ENCODE data around the gene GNAO1. TPM values are rescaled to one million over a fixed set of nuclear protein-coding genes. Genes with fewer than 3 reads are reported as not detected.
A peak's percentile ranks its signal among the peaks of the same experiment; 100 is the strongest.

Gene GNAO1
- total and polyA plus RNA-seq, 2 donors (not counting 1 experiment from before 2014, with no cell fraction given): 0.13 to 5.1 TPM

- no peak overlapping the region for H3K27ac Mint-ChIP-seq
- Histone ChIP-seq H3K9ac (ENCODE audit: low read length) (no peak overlapping the region), H3K9me3 (ENCODE audit: control extremely low read depth in 1 of 3, control insufficient read depth in 2 of 3, insufficient read depth in 1 of 3, low read length in 2 of 3) (peaks cover 0 to 4% (median 0%) of the 10 kb centered on the region in 3 donors), H4K20me1 (ENCODE audit: control insufficient read depth, insufficient read depth, low read length, poor library complexity, severe bottlenecking) (no peaks in the 10 kb centered on the region), H3K4me3 (ENCODE audit: control extremely low read depth in 1 of 5, extremely low read depth in 1 of 5, insufficient read depth in 1 of 5, low read depth in 2 of 5, low read length in 4 of 5) (no peak overlapping the region), H3K79me2 (ENCODE audit: control insufficient read depth, insufficient read depth, low read length) (no peaks in the 10 kb centered on the region), H3K4me2 (replicated peaks; ENCODE audit: low read depth, low read length, poor library complexity, severe bottlenecking) (no peak overlapping the region), H3K4me1 (ENCODE audit: control insufficient read depth in 2 of 2, insufficient read depth in 2 of 2, low read length in 2 of 2) (peaks cover 3 to 11% of the 10 kb centered on the region in 2 donors), H3K27me3 (replicated peaks in 1 of 4; ENCODE audit: control extremely low read depth in 1 of 4, control insufficient read depth in 3 of 4, insufficient read depth in 4 of 4, low read length in 3 of 4) (peaks cover 0 to 5% (median 0%) of the 10 kb centered on the region in 4 experiments), H2AFZ (ENCODE audit: insufficient read depth, low read depth, low read length, poor library complexity, severe bottlenecking) (no peak overlapping the region), H3K36me3 (replicated peaks in 1 of 2; ENCODE audit: control extremely low read depth in 1 of 2, control insufficient read depth in 1 of 2, extremely low read depth in 1 of 2, insufficient read depth in 2 of 2, low read length in 1 of 2) (no peaks in the 10 kb centered on the region), H3K27ac (ENCODE audit: low read length in 2 of 2) (no peak overlapping the region)
- WGBS (ENCODE audit: insufficient coverage): 92% methylated on average over 7 of the region's 7 CpGs
- H3K4me1 Mint-ChIP-seq: peaks cover 13% of the 10 kb centered on the region
- ChIA-PET POLR2A (no interaction called here), CTCF (interaction anchor here (0.7 to 8.8 kb wide), 2 partner anchors 53 to 371 kb away, joined by 3 to 156 read pairs; no protein-coding TSS in a partner anchor)
- no peak overlapping the region for H3K4me3 Mint-ChIP-seq
- no peaks in the 10 kb centered on the region for H3K9me3 Mint-ChIP-seq (ENCODE audit: insufficient read depth)
- no peak for TF ChIP-seq EZH2 (IDR thresholded peaks at IDR 0.05; ENCODE audit: borderline replicate concordance, insufficient read depth, low read depth, low read length, poor library complexity, severe bottlenecking)
- peaks cover 9% of the 10 kb centered on the region for H3K27me3 Mint-ChIP-seq
- no peak for DNase-seq
- ATAC-seq (ENCODE audit: low read depth): no peak
- intact Hi-C loops (cut with micrococcal nuclease): loop anchor here (5.0 kb wide), 2 partner anchors 114 to 386 kb away; no protein-coding TSS in a partner anchor
These were observed 125.3 kb downstream of the GNAO1 start for GRCh38 chr16:56316545-56316944.

DNA sequence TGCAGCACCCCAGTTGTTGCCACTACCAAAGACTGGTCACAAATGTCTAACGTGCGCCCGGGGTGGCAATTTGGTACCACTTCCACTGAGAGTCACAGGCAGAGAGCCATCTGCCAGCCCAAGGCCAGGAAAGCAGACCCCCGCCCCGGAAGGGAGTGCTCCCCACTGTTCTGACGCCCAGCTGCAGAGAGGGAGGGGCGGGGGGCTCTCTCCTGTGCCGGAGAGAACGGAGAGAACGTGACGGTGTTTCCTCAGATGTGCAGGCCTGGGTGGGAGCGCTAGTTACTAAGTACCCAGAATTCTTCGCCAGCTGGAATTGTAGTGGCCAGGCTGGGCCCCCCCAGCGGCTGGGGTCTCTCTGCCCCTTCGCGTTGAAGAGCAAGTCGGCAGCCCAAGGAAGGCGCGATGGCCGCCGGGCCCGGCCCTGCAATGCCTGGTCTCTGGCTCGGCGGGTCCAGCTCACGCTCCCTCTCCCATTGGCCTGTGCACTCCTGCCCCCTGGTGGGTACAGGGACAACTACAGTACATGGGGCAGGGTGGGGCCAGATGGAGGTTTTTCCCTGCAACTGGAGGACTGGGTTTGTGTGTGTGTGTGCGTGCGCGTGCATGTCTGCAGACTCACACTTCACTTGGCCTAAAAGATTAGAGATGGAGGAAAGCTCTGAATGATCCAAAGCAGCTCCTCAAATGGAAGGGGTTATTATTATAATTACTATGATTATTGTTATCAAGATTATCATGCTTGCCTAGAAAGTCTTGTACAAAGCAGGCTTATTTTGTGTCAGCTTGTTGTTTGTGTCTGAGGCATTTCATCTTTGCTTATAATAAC, 126.9 kb downstream of the GNAO1 start:
- intact Hi-C loops (cut with micrococcal nuclease): loop anchor here (5.0 kb wide), 2 partner anchors 116 to 384 kb away; no protein-coding TSS in a partner anchor
- Mint-ChIP-seq H3K4me3 (peak overlapping the region; percentile 39), H3K9me3 (ENCODE audit: insufficient read depth) (no peaks in the 10 kb centered on the region), H3K27me3 (peaks cover 9% of the 10 kb centered on the region), H3K4me1 (peaks cover 13% of the 10 kb centered on the region), H3K27ac (no peak overlapping the region)
- Histone ChIP-seq H3K9ac (ENCODE audit: low read length) (no peak overlapping the region), H3K27ac (ENCODE audit: low read length in 2 of 2) (no peak overlapping the region), H4K20me1 (ENCODE audit: control insufficient read depth, insufficient read depth, low read length, poor library complexity, severe bottlenecking) (no peaks in the 10 kb centered on the region), H3K4me3 (ENCODE audit: control extremely low read depth in 1 of 5, extremely low read depth in 1 of 5, insufficient read depth in 1 of 5, low read depth in 2 of 5, low read length in 4 of 5) (peak overlapping the region in 2 of 5 experiments; percentile 12 to 15), H3K4me2 (replicated peaks; ENCODE audit: low read depth, low read length, poor library complexity, severe bottlenecking) (peak overlapping the region; percentile 68), H3K27me3 (replicated peaks in 1 of 4; ENCODE audit: control extremely low read depth in 1 of 4, control insufficient read depth in 3 of 4, insufficient read depth in 4 of 4, low read length in 3 of 4) (peaks cover 0 to 5% (median 0%) of the 10 kb centered on the region in 4 experiments), H3K79me2 (ENCODE audit: control insufficient read depth, insufficient read depth, low read length) (no peaks in the 10 kb centered on the region), H2AFZ (ENCODE audit: insufficient read depth, low read depth, low read length, poor library complexity, severe bottlenecking) (peak overlapping the region; percentile 81), H3K36me3 (replicated peaks in 1 of 2; ENCODE audit: control extremely low read depth in 1 of 2, control insufficient read depth in 1 of 2, extremely low read depth in 1 of 2, insufficient read depth in 2 of 2, low read length in 1 of 2) (no peaks in the 10 kb centered on the region), H3K9me3 (ENCODE audit: control extremely low read depth in 1 of 3, control insufficient read depth in 2 of 3, insufficient read depth in 1 of 3, low read length in 2 of 3) (peaks cover 0 to 4% (median 0%) of the 10 kb centered on the region in 3 donors), H3K4me1 (ENCODE audit: control insufficient read depth in 2 of 2, insufficient read depth in 2 of 2, low read length in 2 of 2) (peaks cover 3 to 11% of the 10 kb centered on the region in 2 donors)
- ChIA-PET CTCF (interaction anchor here (0.6 to 8.8 kb wide), 30 partner anchors 9 to 861 kb away, joined by 3 to 156 read pairs (median 4); partner anchors contain the start of gene MT2A), POLR2A (no interaction called here)
- TF ChIP-seq, protein P1, sequence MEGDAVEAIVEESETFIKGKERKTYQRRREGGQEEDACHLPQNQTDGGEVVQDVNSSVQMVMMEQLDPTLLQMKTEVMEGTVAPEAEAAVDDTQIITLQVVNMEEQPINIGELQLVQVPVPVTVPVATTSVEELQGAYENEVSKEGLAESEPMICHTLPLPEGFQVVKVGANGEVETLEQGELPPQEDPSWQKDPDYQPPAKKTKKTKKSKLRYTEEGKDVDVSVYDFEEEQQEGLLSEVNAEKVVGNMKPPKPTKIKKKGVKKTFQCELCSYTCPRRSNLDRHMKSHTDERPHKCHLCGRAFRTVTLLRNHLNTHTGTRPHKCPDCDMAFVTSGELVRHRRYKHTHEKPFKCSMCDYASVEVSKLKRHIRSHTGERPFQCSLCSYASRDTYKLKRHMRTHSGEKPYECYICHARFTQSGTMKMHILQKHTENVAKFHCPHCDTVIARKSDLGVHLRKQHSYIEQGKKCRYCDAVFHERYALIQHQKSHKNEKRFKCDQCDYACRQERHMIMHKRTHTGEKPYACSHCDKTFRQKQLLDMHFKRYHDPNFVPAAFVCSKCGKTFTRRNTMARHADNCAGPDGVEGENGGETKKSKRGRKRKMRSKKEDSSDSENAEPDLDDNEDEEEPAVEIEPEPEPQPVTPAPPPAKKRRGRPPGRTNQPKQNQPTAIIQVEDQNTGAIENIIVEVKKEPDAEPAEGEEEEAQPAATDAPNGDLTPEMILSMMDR (IDR thresholded peaks at IDR 0.05): peak; percentile 98
- no peak for TF ChIP-seq EZH2 (IDR thresholded peaks at IDR 0.05; ENCODE audit: borderline replicate concordance, insufficient read depth, low read depth, low read length, poor library complexity, severe bottlenecking)
- 15% methylated on average over 28 of the region's 28 CpGs for WGBS (ENCODE audit: insufficient coverage)
- peak; percentile 75 for DNase-seq
- peak; percentile 98 for ATAC-seq (ENCODE audit: low read depth)

Data from B cell (primary cell).